Prostate gland (tissue), 2 donors: ENCODE results near the gene KDM1A.

Experiments used
- POLR2A ChIP-seq: fragments of 450-650 bp; IDR thresholded peaks from one replicate; pipeline ENCODE4 v1.6.1; 2016; ENCODE audit warnings: antibody characterized with exemption, mild to moderate bottlenecking
- POLR2AphosphoS5 ChIP-seq: sonication (generic); formaldehyde crosslinking; IDR thresholded peaks from one replicate; pipeline ENCODE4 v1.6.1; 2017; ENCODE audit warnings: antibody characterized with exemption
- TF ChIP-seq, protein P1 (sequence below), 4 experiments: fragments of 200-600 bp in 2 of 4; fragments of 450-650 bp in 2 of 4; sonication (generic) in 2 of 4; IDR thresholded peaks; 1 replicate in 3 of 4; 2 replicates in 1 of 4; pipeline ENCODE4 v1.5.1; 2016 to 2019; ENCODE audit warnings: antibody characterized with exemption in 4 of 4, mild to moderate bottlenecking in 2 of 4, moderate library complexity in 2 of 4

DNA sequence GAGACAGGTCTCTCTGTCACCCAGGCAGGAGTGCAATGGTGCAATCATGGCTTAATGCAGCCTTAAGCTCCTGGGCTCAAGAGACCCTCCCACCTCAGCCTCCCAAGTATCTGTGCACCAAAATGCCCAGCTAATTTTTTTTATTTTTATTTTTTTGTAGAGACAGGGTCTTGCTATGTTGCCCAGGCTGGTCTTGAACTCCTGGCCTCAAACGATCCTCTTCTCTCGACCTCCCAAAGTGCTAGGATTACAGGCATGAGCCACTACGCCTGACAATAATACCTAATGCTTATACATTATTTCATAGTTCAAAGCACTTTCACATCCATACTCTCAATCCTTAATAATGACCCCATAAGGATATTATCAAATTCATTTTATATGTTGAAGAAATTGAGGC is 101.1 kb downstream of the KDM1A start:
- TF ChIP-seq, protein P1, sequence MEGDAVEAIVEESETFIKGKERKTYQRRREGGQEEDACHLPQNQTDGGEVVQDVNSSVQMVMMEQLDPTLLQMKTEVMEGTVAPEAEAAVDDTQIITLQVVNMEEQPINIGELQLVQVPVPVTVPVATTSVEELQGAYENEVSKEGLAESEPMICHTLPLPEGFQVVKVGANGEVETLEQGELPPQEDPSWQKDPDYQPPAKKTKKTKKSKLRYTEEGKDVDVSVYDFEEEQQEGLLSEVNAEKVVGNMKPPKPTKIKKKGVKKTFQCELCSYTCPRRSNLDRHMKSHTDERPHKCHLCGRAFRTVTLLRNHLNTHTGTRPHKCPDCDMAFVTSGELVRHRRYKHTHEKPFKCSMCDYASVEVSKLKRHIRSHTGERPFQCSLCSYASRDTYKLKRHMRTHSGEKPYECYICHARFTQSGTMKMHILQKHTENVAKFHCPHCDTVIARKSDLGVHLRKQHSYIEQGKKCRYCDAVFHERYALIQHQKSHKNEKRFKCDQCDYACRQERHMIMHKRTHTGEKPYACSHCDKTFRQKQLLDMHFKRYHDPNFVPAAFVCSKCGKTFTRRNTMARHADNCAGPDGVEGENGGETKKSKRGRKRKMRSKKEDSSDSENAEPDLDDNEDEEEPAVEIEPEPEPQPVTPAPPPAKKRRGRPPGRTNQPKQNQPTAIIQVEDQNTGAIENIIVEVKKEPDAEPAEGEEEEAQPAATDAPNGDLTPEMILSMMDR (IDR thresholded peaks at IDR 0.05), result no peak
- TF ChIP-seq POLR2AphosphoS5 (no peak), POLR2A (no peak)
